Stimulated activated CD8-positive, alpha-beta memory T cell treated with anti-CD3 and anti-CD28 coated beads, Interleukin-15, amount 100 ng/mL, for 1 hour (primary cell): ENCODE measurements around the gene SP140L.
A peak's percentile ranks its signal among the peaks of the same experiment; 100 is the strongest.
"Not testable (repeated sequence)": the region's sequence is repeated elsewhere in the genome, so short reads cannot be mapped to it uniquely, and the experiment has no call there.

Experiments used
- DNase-seq: peaks from one replicate; pipeline ENCODE4 v3.0.0-alpha.2; 2020; ENCODE audit warnings: low read depth

The SP140L gene

DNA sequence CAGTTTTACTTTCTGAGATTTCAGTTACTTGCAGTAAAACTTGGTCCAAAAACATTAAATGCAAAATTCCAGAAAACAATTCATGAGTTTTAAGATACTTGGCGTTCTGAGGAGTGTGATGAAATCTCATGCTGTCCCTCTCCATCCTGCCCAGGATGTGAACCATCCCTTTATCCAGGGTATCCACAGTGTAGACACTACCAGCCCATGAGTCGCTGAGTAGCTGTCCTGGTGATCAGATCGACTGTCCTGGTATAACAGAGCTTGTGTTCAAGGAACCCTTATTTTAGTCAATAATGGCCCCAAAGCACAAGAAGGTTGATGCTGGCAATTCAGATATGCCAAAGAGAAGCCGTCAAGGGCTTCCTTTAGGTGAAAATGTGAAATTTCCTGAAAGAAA is 92.2 kb downstream of the SP140L start:
- DNase-seq = no peak

DNA sequence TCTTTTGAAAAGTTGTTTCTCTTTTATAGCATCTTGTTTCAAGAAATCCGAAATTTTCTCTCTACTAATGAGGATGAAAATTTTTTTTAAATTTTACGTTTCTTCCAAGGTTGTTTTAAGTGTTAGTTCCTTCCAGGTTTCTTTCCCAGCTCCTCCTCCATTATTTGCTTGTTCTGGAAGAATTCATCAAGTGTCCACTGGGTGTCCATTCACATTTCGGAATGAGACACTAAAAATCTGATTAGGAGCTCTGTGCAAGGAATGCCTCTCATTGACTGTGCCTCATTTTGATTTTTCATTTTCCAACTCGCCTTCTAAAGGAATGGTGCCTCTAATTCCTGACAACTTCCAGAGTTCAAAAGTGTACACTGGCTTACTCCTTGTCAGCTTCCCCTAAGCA is 95.2 kb downstream of the SP140L start:
- DNase-seq = no peak

DNA sequence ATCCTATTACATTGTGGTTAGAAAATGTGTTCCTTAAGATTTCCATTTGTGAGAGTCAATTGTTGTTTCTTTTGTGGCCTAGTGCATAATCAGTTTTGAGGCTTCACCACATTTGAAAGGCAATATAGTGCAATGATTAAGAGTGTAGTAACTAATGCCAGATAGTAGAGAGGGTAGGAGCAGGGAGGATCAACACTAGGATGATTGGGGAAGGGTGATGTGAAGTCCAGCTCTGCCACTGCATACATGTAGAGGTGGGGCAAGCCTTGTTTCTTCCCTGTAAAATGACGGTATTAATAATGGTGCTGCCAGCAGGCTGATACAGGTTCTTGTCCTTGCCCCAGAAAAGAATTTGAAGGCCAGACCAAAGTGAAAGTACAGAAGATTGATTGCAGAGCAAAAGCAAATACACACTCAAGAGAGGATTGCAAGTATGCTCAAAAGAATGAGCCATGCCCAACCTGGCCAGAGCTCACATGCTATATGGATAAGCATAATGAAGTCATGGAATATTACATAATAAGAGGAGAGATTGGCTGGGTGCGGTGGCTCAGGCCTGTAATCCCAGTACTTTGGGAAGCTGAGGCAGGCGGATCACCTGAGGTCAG is 97.0 kb downstream of the SP140L start:
- no peak for DNase-seq

DNA sequence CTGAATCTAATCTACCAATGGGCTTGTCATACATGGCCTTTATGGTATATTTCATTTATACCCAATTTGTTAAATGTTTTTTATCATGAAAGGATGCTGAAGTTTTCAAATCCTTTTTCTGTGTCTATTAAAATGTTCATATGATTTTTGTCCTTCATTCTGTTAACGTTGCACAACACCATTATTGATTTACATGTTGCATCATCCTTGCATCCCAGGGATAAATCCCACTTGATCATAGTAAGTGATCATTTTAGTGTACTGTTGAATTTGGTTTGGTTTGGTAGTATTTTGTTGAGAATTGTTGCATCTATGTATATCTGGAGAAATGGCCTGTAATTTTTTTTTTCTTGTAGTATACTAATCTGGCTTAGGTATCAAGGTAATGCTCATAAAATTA is 98.4 kb downstream of the SP140L start:
- no peak for DNase-seq

DNA sequence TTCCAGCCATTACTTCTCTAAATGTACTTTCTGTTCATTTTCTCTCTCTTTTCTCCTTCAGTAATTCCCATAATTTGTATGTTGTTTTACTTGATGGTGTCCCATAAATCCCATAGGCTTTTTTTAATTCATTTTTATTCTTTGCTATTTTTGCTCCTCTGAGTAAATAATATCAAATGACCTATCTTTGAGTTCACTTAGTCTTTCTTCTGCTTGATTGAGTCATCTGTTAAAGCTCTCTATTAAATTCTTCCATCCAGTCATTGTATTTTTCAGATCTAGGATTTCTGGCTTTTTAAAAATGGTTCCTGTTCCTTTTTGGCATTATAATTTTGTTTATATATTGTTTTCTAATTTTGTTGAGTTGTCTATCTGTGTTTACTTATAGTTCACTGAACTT is 102.5 kb downstream of the SP140L start:
- DNase-seq = no peak

DNA sequence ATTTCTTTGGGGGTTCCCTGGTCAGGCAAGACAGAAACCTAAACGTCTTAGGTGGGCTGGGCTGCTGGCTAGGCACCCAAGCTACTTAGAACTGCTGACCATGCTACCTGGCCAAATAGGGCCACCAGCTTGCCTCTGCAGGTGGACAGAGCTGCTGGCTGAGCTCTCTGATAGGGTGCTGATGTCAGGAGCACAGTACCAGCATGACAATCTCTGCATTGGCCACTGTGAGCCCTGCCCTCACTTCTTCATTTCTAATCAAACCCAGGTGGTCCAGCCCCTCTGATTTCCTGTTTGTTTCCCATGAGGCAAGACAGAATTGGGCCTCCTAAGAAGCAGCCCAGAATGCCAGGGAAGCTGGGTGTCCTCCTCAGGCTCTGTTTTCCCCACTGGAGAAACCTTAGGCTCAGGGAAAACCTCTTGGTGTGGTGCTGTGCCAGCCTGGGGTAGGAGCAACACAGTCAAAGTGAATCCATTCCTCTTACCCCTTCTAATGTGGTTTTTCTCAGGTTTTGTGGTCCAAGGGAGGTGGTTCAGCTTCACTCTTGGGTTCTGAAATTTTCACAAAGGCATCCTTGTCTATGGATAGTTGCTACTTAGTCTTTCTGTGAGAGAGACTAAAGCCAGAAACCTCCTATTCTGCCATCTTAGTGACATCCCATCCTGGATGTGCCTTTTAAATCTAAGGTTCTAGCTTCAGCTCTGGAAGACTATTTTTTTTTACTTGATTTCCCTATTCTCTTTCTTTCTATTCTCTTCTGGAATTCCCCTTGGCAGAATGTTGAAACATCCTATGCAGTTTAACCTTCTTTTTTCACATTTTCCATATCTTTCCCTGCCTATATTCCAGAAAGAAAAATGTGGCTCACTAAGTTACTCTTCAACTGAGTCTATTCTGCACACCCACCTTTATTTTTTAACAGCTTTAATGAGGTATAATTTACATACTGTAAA is 104.2 kb downstream of the SP140L start:
- no peak for DNase-seq

DNA sequence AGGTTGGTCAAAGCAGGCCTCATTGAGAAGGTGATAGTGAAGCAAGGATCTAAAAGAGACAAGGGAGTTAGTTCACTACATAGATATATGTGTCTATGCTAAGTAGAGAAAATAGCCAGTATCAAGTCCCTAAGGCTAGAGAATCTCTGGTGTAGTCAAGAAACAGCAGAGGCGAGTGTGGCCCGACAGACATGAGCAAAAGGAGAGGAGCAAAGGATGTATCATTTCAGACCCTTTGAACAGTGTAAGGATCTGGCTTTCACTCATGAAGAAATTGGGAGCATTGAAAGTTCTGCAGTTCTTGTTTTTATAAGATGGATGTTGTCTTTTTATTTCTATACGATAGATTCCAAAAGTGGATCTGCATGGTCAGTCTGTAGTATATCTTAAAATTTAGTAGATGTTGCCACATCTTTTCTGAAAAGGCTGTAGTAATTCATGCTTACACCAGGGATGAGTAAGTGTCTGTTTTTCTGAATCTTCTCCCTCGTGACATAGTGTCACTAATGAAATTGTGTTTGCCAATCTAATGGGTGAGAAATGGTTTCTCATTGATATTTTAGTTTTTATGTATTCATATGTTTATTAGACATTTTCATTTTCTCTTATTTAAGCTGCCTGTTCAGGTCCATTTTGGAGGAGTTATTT is 107.8 kb downstream of the SP140L start:
- DNase-seq = no peak

DNA sequence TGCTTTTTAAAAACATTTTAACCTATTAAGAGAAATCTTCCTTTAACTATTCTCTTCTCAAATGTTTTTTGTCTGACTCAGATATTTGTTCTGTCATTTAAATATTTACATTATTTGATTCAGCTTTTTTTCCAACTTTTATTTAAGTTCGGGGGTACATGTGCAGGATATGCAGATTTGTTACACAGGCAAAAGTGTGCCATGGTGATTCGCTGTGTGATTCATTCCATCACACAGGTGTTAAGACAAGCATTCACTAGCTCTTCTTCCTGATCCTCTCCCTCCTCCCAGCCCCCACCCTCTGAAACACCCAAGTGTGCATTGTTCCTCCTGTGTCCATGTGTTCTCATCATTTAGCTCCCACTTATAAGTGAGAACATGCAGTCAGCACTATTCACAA is 108.4 kb downstream of the SP140L start:
- DNase-seq = no peak

DNA sequence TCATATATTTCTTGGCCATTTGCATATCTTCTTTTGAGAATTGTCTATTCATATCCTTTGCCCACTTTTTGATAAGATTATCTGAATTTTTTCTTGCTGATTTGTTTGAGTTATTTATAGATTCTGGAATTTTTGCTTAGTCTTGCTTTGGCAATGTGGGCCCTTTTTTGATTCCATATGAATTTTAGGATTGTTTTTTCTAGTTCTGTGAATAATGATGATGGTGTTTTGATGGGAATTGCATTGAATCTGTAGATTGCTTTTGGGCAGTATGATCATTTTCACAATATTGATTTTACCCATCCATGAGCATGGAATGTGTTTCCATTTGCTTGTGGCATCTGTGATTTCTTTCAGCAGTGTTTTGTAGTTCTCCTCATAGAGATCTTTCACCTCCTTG is 112.1 kb downstream of the SP140L start:
- not testable (repeated sequence) for DNase-seq

DNA sequence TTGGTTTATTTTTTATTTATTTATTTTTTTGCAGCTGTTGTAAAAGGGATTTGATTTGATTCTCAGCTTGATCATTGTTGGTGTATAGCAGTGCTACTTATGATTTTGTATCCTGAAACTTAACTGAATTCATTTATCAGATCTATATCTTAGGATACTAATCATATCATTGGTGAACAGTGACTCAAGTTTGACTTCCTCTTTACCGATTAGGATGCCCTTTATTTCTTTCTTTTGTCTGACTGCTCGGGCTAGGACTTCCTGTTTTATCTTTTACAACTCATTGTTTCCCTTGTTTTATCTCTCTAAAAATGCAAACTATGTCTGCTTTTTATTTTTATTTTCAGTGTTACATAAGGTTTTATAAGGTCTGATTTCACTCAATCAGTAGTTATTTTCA is 112.6 kb downstream of the SP140L start:
- DNase-seq = no peak

DNA sequence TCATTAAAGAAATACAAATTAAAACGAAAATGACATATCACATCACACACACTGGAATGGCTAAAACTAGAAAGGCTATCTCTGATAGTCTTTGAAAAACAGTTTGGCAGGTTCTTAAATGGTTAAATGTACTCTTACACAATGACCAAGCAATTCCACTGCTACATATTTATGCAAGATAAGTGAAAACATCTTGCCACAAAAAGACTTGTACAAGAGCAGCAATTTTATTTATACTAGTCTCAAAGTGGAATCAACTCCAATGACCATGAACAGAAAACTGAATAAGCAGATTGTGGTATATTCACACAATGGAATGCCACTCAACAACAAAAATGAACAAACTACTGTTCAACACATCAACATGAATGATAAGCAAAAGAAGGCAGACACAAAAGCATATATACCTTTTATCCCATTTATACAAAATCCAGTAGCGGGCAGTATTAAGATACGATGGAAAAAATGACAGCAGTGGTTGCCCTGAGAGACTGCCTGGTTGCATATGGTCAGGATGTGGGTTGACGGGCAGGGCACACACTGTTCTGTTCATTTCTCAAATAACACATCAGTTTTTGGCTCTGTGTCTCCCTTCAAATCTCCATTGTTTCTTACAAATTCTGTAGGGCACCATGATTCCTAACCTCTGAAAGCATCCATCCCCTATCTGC is 114.4 kb downstream of the SP140L start:
- peak; percentile 19 for DNase-seq

DNA sequence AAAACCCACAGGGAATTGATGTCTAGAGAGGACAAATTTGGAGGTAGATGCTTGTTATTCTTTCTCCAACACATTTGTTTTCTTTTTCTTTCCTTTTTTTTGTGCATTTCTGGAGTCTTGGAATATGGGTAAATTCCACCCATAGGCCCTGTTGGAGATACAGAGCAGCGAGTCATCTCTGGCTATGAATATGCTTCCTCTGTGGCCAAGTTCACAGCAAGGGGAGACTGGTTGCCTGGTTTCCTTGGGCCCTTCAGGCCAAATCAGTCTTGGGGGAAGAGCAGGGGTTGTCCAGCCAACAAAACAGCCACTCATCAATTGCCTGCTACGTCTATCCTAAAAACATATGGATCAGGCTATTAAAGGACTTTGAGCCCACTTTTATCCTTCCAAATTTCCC is 116.5 kb downstream of the SP140L start:
- DNase-seq = no peak

DNA sequence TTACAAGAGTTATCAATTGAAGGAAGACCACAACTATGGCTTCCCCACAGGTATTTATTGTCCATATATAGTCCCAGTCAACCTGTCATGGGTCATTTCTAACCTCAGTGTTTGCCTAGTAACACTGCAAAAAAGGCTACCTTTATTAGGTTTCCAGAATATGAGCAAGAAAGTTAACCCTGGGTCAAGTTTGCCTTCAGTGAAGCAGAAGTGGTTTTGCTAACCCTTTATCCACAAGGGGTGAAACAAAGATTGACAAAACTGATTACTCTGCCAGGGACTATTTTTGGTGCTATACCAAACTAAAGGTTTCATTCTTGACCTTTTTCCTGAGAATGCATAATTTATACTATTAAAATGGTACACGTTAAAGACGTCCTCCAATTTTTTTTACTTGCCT is 117.8 kb downstream of the SP140L start:
- DNase-seq = no peak

DNA sequence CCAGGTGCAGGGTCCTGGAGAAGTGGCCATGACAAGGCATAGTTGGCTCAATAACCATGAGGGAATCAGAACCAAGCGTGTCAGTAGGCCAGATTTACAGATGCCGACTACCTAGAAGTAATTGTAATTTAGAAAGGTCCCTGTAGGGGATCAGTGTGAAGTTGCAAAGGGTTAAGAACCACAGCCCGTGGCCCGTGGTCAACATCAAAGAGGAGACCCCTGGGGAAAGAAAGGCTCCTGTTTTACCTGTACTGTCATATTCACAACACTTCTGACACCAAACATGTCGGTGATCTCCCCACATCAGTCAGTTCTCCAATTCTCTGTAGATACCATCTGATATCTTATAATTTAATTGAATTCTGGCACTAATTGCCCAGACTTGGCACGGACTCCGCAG is 120.0 kb downstream of the SP140L start:
- DNase-seq = no peak

DNA sequence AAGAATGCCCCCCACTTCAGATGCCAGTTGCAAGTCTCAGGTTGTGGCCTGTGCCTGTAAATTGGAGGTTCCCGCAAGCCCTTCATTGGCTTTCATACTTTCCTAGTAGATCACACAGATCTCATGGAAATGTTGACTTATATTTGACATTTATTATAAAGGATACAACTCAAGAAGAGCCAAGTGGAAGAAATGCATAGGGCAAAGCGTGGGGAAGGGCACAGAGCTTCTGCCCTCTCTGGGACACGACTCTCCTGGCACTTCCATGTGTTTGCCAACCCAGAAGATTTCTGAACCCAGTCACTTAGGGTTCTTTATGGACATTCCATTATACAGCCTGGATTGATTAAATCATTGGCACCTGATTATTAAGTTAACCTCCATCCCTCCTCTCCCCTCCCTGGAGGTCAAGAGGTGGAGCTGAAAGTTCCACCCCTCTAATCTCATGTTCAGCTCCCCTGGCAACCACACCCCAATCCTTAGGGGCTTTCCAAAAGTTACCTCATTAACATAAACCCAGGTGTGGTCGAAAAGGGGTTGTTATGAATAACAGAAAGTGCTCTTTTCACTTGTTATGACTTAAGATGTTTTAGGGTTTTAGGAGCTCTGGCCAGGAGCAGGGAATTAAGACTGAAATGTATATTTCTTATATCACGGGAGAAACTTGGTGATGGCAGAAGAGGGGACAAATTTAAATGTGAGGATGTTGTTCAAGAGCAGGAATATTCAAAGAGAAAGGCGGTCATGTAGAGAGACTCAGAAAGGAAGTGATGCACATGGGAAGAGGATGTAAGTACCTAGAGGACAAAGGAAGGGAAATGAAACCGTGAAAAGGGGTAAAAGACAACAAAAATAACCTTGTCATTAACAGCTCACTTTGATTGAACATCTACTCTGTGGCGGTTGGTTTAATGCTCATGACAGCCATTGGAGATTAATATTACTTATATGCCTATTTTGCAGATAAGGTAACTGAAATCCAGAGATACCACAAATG is 120.8 kb downstream of the SP140L start:
- DNase-seq = no peak

DNA sequence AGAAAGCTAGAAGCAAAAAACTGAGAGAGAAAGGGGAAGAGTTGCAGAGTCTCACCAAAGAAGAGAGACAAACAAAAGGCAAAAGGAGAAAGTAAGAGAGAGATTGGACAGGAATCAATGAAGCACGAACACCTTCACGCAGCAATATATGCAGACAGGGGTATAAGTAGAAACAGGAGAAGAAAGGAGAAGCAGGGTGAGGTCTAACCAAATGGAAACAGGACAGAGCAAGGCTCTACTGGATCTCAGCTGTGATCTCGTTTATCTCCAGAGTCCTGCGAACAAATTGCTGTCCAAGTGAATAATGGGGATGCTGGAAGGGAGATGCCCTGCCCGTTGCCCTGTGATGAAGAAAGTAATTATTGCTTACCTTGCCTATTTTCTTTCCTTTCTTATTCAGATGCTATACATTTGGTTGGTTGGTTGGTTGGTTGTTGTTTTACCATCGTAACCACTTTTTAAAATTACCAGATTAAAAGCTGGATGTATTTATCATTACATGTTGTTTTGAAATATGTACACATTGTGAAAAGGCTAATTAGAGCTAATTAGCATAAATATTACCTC is 123.0 kb downstream of the SP140L start:
- DNase-seq = no peak

DNA sequence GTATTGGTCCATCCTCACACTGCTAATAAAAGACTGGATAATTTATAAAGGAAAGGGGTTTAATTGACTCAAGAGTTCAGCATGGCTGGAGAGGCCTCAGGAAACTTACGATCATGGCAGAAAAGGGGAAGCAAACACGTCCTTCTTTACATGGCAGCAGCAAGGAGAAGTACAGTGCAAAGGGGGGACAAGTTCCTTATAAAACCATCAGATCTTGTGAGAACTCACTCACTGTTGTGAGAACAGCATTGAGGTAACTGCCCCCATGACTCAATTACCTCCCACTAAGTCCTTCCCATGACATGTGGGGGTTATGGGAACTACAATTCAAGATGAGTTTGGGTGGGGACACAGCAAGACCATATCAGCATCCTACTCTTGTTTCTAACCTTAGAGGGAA is 126.0 kb downstream of the SP140L start:
- no peak for DNase-seq
